Spleen (tissue), 7 donors: ENCODE data around the gene LRRC32.

ENCODE experiments used
- POLR2A ChIP-seq, 3 donors: fragments of 450-650 bp; IDR thresholded peaks; one replicate each; pipeline ENCODE4 v1.5.1; 2017; ENCODE audit warnings: antibody characterized with exemption in 3 of 3, mild to moderate bottlenecking in 1 of 3
- POLR2AphosphoS5 ChIP-seq, 3 donors: sonication (generic); formaldehyde crosslinking; IDR thresholded peaks; one replicate each; pipeline ENCODE4 v1.5.1; 2017; ENCODE audit warnings: antibody characterized with exemption in 3 of 3
- TF ChIP-seq, protein P1 (sequence below), 11 experiments: fragments of 200-600 bp in 7 of 11; fragments of 450-650 bp in 4 of 11; sonication (generic) in 4 of 11; IDR thresholded peaks in 8 of 11; conservative IDR thresholded peaks in 3 of 11; 1 replicate in 7 of 11; 2 replicates in 4 of 11; pipeline versions ENCODE4 v1.4.0 to v1.8.0; 2016 to 2021; ENCODE audit warnings: antibody characterized with exemption in 11 of 11, inconsistent platforms in 4 of 11, mild to moderate bottlenecking in 1 of 11
- donor health status: DM: no; HTN: no; CAD: no; lungs with moderate emphysema.
- donor health status: DM: no; HTN: no; CAD: no.
- donor health status: DM: no; HTN: no; CAD: no.

DNA sequence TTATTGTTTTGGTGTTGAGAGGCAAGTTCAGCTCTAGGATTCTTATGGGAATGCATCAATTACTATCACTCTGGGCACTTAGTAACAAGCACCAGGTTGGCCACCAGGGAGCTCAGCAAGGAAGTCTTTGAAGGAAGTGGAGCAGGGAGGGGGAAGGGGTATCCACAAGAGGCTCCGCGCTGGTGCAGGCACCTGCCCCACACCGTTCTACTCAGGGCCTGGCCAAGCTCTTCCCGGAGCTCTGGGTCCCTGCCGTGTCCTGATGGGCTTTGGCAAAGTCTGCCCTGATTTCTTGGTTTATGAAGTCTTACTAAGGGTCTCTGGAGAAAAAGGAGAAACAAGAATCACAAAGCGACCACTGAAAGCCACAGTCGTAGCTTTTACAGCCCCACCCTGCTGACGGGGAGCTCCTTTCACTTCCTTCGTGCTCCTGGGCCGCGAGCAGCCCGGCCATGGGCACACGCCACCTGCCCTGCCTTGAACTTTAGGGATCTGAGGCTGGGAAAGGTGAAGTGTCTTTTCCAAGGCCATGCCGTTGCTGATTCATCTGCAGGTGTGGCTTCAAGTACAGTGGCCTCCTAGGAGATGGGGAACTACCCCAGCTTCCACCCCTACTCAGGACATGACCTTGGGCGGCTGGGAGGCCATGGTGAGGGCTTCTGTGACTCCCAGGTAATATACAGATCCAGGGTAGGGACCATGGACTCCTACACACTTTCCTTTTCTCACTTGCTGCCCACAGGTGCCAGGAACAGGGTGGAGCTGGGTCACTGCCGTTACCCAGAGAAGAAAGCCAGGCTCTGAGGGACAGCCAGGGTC lies 15.9 kb upstream of the LRRC32 start:
- TF ChIP-seq POLR2A (IDR thresholded peaks at IDR 0.05) = no peak
- no peak for TF ChIP-seq POLR2AphosphoS5 (IDR thresholded peaks at IDR 0.05)
- TF ChIP-seq, protein P1, sequence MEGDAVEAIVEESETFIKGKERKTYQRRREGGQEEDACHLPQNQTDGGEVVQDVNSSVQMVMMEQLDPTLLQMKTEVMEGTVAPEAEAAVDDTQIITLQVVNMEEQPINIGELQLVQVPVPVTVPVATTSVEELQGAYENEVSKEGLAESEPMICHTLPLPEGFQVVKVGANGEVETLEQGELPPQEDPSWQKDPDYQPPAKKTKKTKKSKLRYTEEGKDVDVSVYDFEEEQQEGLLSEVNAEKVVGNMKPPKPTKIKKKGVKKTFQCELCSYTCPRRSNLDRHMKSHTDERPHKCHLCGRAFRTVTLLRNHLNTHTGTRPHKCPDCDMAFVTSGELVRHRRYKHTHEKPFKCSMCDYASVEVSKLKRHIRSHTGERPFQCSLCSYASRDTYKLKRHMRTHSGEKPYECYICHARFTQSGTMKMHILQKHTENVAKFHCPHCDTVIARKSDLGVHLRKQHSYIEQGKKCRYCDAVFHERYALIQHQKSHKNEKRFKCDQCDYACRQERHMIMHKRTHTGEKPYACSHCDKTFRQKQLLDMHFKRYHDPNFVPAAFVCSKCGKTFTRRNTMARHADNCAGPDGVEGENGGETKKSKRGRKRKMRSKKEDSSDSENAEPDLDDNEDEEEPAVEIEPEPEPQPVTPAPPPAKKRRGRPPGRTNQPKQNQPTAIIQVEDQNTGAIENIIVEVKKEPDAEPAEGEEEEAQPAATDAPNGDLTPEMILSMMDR (IDR thresholded peaks at IDR 0.05 in 8 of 11, conservative IDR thresholded peaks at IDR 0.05 in 3 of 11) = no peak
